Measurements from ENCODE around the gene PPIL1.

The PPIL1 gene

GRCh38 chr6:36913082-36913481 is 38.5 kb upstream of the PPIL1 start:
- TF ChIP-seq Cebpa-rat (IDR thresholded peaks at IDR 0.05) = no peak
- peak overlapping the region in 4 of 11 experiments; percentile 49 to 63 (median 59); a peak in 6 of 22 replicates for H3K27ac ChIP-seq
- H3K27me3 ChIP-seq = no peaks in the 10 kb centered on the region
- H3K4me3 ChIP-seq = peak overlapping the region in 1 of 10 experiments; percentile 6; a peak in 1 of 20 replicates
- peaks cover 21 to 79% (median 44%) of the 10 kb centered on the region in 11 experiments; a peak in 21 of 22 replicates for H3K36me3 ChIP-seq
- peaks cover 57 to 79% (median 66%) of the 10 kb centered on the region in 10 experiments for H3K4me1 ChIP-seq
- peak overlapping the region; percentile 66 to 92 (median 82) for H3K4me2 ChIP-seq
- peaks cover 0 to 49% (median 8%) of the 10 kb centered on the region in 11 experiments; a peak in 10 of 22 replicates for H4K20me1 ChIP-seq
- H3K9ac ChIP-seq = 0 out of 22 replicates have a peak overlapping the region, but pooled peaks of 3 of the 11 experiments have one; percentile 18 to 42 (median 34)
- H3K9me3 ChIP-seq (replicated peaks in 1 of 11) = no peaks in the 10 kb centered on the region

GRCh38 chr6:36912586-36912985 is 38.0 kb upstream of the PPIL1 start:
- peak overlapping the region; percentile 66 to 92 (median 82) for H3K4me2 ChIP-seq

DNA sequence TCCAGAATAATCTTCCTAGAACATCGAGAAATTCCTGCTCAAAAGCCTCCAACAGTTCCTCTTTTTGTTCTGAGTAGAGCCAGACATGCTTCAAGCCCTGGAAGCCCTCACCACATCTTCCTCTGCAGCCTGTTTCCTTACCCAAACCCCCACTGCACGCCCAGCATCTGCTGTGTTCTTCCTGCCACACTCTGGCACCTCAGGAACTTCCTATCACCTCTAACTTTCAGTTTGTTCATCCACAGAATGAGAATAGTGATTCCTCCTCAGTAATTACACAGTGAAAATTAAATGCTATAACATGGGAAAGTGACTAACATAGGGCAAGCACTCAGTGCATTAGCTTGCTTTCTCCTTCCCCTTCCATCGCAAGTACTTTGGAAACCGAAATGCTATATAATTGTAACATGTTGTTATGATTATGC is 37.4 kb upstream of the PPIL1 start:
- H3K4me1 ChIP-seq = peaks cover 57 to 69% (median 66%) of the 10 kb centered on the region in 10 experiments
- peak overlapping the region in 5 of 10 experiments; percentile 6 to 50 (median 40); a peak in 6 of 20 replicates for H3K4me3 ChIP-seq
- H3K27me3 ChIP-seq = no peaks in the 10 kb centered on the region
- peaks cover 0 to 59% (median 8%) of the 10 kb centered on the region in 11 experiments; a peak in 11 of 22 replicates for H4K20me1 ChIP-seq
- H3K9me3 ChIP-seq (replicated peaks in 1 of 11) = no peaks in the 10 kb centered on the region
- H3K9ac ChIP-seq = peak overlapping the region in 8 of 11 experiments; percentile 8 to 59 (median 32); a peak in 10 of 22 replicates
- no peak for TF ChIP-seq Cebpa-rat (IDR thresholded peaks at IDR 0.05)
- peak overlapping the region in 9 of 11 experiments; percentile 2 to 70 (median 59); a peak in 14 of 22 replicates for H3K27ac ChIP-seq
- peak overlapping the region; percentile 66 to 92 (median 82) for H3K4me2 ChIP-seq
- peaks cover 17 to 79% (median 38%) of the 10 kb centered on the region in 11 experiments; a peak in 21 of 22 replicates for H3K36me3 ChIP-seq

More at GRCh38 chr6:36912586-36912985, 38.0 kb upstream of the PPIL1 start:
- Histone ChIP-seq H4K20me1 (peaks cover 0 to 53% (median 8%) of the 10 kb centered on the region in 11 experiments; a peak in 11 of 22 replicates), H3K27ac (peak overlapping the region in 9 of 11 experiments; percentile 2 to 70 (median 59); a peak in 14 of 22 replicates), H3K9ac (peak overlapping the region in 8 of 11 experiments; percentile 8 to 59 (median 32); a peak in 10 of 22 replicates), H3K27me3 (no peaks in the 10 kb centered on the region), H3K36me3 (peaks cover 20 to 79% (median 44%) of the 10 kb centered on the region in 11 experiments; a peak in 21 of 22 replicates), H3K4me1 (peaks cover 57 to 75% (median 66%) of the 10 kb centered on the region in 10 experiments), H3K4me3 (peak overlapping the region in 5 of 10 experiments; percentile 6 to 50 (median 40); a peak in 6 of 20 replicates), H3K9me3 (replicated peaks in 1 of 11) (no peaks in the 10 kb centered on the region)
- no peak for TF ChIP-seq Cebpa-rat (IDR thresholded peaks at IDR 0.05)

DNA sequence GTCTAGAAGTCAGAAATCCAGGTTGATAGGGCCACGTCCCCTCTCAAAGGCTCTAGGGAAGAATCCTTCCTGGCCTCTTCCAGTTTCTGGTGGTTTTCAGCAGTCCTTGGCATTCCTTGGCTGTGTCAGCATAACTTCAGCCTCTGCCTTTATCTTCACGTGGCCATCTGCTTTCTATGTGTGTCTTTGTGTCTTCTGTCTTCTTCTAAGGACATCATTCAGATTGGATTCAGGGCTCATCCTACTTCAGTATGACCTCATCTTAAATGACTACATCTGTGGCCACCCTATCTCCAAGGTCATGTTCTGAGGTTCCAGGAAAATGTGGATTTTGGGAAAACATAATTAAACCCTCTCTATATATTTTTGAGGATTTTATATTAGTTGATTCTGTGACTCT is 34.1 kb upstream of the PPIL1 start:
- Histone ChIP-seq H3K9me3 (replicated peaks in 1 of 11) (no peaks in the 10 kb centered on the region), H4K20me1 (peaks cover 0 to 73% (median 7%) of the 10 kb centered on the region in 11 experiments; a peak in 11 of 22 replicates), H3K27ac (no peak overlapping the region), H3K4me2 (no peak overlapping the region), H3K4me3 (no peak overlapping the region), H3K36me3 (peaks cover 9 to 81% (median 36%) of the 10 kb centered on the region in 11 experiments; a peak in 21 of 22 replicates), H3K4me1 (peaks cover 31 to 36% (median 35%) of the 10 kb centered on the region in 10 experiments), H3K27me3 (no peaks in the 10 kb centered on the region), H3K9ac (no peak overlapping the region)
- TF ChIP-seq Cebpa-rat (IDR thresholded peaks at IDR 0.05) = no peak

GRCh38 chr6:36907781-36908180 is 33.2 kb upstream of the PPIL1 start:
- no peak overlapping the region for H3K4me2 ChIP-seq
- H3K36me3 ChIP-seq = peaks cover 12 to 81% (median 46%) of the 10 kb centered on the region in 11 experiments
- TF ChIP-seq Cebpa-rat (IDR thresholded peaks at IDR 0.05) = no peak
- peaks cover 21 to 27% (median 25%) of the 10 kb centered on the region in 10 experiments for H3K4me1 ChIP-seq
- H3K27me3 ChIP-seq = no peaks in the 10 kb centered on the region
- no peak overlapping the region for H3K4me3 ChIP-seq
- peaks cover 0 to 65% (median 6%) of the 10 kb centered on the region in 11 experiments; a peak in 10 of 22 replicates for H4K20me1 ChIP-seq
- H3K9ac ChIP-seq = no peak overlapping the region
- no peaks in the 10 kb centered on the region for H3K9me3 ChIP-seq (replicated peaks in 1 of 11)
- H3K27ac ChIP-seq = no peak overlapping the region

DNA sequence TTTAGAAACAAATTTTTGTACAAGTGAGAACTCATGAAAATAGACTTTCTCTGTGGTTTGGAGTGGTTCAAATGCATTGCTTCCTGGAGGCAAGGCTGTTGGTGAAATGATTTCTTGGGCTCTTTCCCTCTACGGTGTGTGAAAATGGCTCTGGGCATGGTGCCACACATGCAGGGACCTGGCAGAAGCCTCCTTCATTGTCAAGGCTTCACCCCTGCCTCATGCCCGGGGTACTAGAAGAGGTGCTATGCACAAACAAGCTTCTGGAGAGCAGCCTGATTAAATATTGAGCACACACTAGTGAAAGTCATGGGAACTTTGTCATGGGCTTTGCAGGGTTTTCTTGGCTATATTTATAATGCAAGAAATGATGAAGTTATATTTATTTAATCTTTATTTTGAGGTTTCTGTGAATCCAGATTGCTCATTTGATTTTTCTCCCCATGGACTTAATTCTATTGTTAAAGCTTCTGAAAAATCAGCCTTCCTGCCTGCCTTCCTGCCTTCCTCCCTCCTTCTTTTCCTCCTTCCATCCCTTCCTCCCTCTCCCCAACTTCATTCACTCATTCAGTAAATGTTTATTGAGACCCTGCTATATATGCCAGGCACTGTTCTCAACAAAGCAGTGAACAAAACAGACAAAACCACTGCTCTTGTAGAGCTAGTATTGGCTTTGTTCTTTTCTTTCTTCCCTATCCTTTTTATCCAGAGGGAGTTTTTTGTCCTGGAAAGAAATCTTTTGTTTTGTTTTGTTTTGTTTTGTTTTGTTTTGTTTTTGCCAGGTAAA is 32.1 kb upstream of the PPIL1 start:
- no peak for TF ChIP-seq Cebpa-rat (IDR thresholded peaks at IDR 0.05)
- Histone ChIP-seq H3K27me3 (no peaks in the 10 kb centered on the region), H3K27ac (no peak overlapping the region), H3K4me3 (no peak overlapping the region), H3K4me1 (peaks cover 11 to 16% (median 15%) of the 10 kb centered on the region in 10 experiments), H3K4me2 (no peak overlapping the region), H3K9ac (no peak overlapping the region), H3K9me3 (replicated peaks in 1 of 11) (no peaks in the 10 kb centered on the region), H3K36me3 (peaks cover 23 to 89% (median 56%) of the 10 kb centered on the region in 11 experiments), H4K20me1 (peaks cover 0 to 54% (median 0%) of the 10 kb centered on the region in 11 experiments; a peak in 6 of 22 replicates)

- peaks cover 0 to 41% (median 0%) of the 10 kb centered on the region in 11 experiments; a peak in 6 of 22 replicates for H4K20me1 ChIP-seq
- H3K36me3 ChIP-seq = peaks cover 31 to 99% (median 74%) of the 10 kb centered on the region in 11 experiments
- H3K9ac ChIP-seq = no peak overlapping the region
- H3K4me2 ChIP-seq = no peak overlapping the region
- H3K4me1 ChIP-seq = no peaks in the 10 kb centered on the region
- H3K27ac ChIP-seq = no peak overlapping the region
- no peak overlapping the region for H3K4me3 ChIP-seq
- H3K27me3 ChIP-seq = no peaks in the 10 kb centered on the region
- H3K9me3 ChIP-seq (replicated peaks in 1 of 11) = no peaks in the 10 kb centered on the region
- TF ChIP-seq Cebpa-rat (IDR thresholded peaks at IDR 0.05) = no peak
These were observed 30.3 kb upstream of the PPIL1 start for GRCh38 chr6:36904851-36905393.

GRCh38 chr6:36904114-36904513 is 29.5 kb upstream of the PPIL1 start:
- H3K4me3 ChIP-seq = no peak overlapping the region
- H3K27ac ChIP-seq = no peak overlapping the region
- H3K36me3 ChIP-seq = peaks cover 37 to 99% (median 76%) of the 10 kb centered on the region in 11 experiments
- no peaks in the 10 kb centered on the region for H3K27me3 ChIP-seq
- no peaks in the 10 kb centered on the region for H3K9me3 ChIP-seq (replicated peaks in 1 of 11)
- no peak overlapping the region for H3K9ac ChIP-seq
- H4K20me1 ChIP-seq = peaks cover 0 to 42% (median 0%) of the 10 kb centered on the region in 11 experiments; a peak in 6 of 22 replicates
- no peaks in the 10 kb centered on the region for H3K4me1 ChIP-seq
- no peak overlapping the region for H3K4me2 ChIP-seq
- no peak for TF ChIP-seq Cebpa-rat (IDR thresholded peaks at IDR 0.05)
